ENCODE measurements around the gene SPTBN5.

DNA sequence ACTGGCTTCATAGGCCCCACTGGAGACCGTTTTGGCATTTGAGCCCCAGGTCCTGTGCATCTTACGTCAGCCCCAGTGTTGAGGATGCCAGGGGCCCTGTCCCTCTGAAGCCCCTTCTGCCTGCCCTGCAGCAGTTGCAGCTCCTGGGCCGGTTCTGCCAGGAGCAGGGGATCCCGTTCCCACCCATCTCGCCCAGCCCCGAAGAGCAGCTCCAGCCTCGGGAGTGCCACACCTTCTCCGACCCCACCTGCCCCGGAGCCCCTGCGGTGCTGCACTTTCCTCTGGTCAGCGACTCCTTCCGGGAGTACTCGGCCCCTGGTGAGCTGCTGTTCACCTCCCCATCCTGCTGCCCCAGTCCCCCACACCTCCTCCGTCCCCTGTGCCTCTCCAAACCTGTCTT lies 46.6 kb downstream of the SPTBN5 start:
- no peak for TF ChIP-seq POLR2AphosphoS5 (IDR thresholded peaks at IDR 0.05; ENCODE audit: borderline replicate concordance, low read depth, low read length)
- no peak for TF ChIP-seq EZH2 (IDR thresholded peaks at IDR 0.05)
- no peak for TF ChIP-seq FOXP2 (optimal IDR thresholded peaks at IDR 0.05; ENCODE audit: control extremely low read depth, extremely low read length, insufficient read depth)
